Mucosa of stomach (tissue), 1 donor: Measurements from ENCODE around the gene FILIP1L.

Experiments used
- H3K27me3 ChIP-seq: one replicate; pipeline ENCODE4 v1.7.0; 2013; ENCODE audit warnings: mild to moderate bottlenecking, low read length; ENCODE audit not compliant: control insufficient read depth, insufficient read depth
- H3K36me3 ChIP-seq: one replicate; pipeline ENCODE4 v1.7.0; 2013; ENCODE audit warnings: low read length; ENCODE audit not compliant: control insufficient read depth, insufficient read depth
- H3K4me1 ChIP-seq: one replicate; pipeline ENCODE4 v1.7.0; 2013; ENCODE audit warnings: mild to moderate bottlenecking, low read length; ENCODE audit not compliant: control insufficient read depth, insufficient read depth
- H3K4me3 ChIP-seq: one replicate; pipeline ENCODE4 v1.7.0; 2013; ENCODE audit warnings: low read length
- H3K9ac ChIP-seq: one replicate; pipeline ENCODE4 v1.7.0; 2013; ENCODE audit warnings: mild to moderate bottlenecking, low read length, moderate library complexity
- H3K9me3 ChIP-seq: one replicate; pipeline ENCODE4 v1.7.0; 2013; ENCODE audit warnings: mild to moderate bottlenecking, low read length, moderate library complexity; ENCODE audit not compliant: control insufficient read depth
- donor health status: Pancreatic carcinoma.

FILIP1L gene

GRCh38 chr3:100043271-100043670 is 71.0 kb downstream of the FILIP1L start:
- Histone ChIP-seq H3K36me3 (no peaks in the 10 kb centered on the region), H3K9ac (no peak overlapping the region), H3K4me3 (no peak overlapping the region), H3K4me1 (peaks cover 35% of the 10 kb centered on the region), H3K27me3 (no peaks in the 10 kb centered on the region), H3K9me3 (no peaks in the 10 kb centered on the region)

- no peak overlapping the region for H3K9ac ChIP-seq
- no peaks in the 10 kb centered on the region for H3K27me3 ChIP-seq
- H3K4me3 ChIP-seq = no peak overlapping the region
- H3K36me3 ChIP-seq = no peaks in the 10 kb centered on the region
- H3K4me1 ChIP-seq = peaks cover 26% of the 10 kb centered on the region
- H3K9me3 ChIP-seq = no peaks in the 10 kb centered on the region
Observed at GRCh38 chr3:100042166-100042981, 71.9 kb downstream of the FILIP1L start.

GRCh38 chr3:100041328-100041749 is 73.0 kb downstream of the FILIP1L start:
- Histone ChIP-seq H3K9me3 (no peaks in the 10 kb centered on the region), H3K4me1 (peaks cover 20% of the 10 kb centered on the region), H3K9ac (no peak overlapping the region)

GRCh38 chr3:100040451-100041225 is 73.7 kb downstream of the FILIP1L start:
- Histone ChIP-seq H3K4me3 (no peak overlapping the region), H3K4me1 (peaks cover 15% of the 10 kb centered on the region), H3K9ac (peak overlapping the region; percentile 29), H3K36me3 (no peaks in the 10 kb centered on the region), H3K9me3 (no peaks in the 10 kb centered on the region), H3K27me3 (no peaks in the 10 kb centered on the region)

More at GRCh38 chr3:100041328-100041749, 73.0 kb downstream of the FILIP1L start:
- Histone ChIP-seq H3K27me3 (no peaks in the 10 kb centered on the region), H3K4me3 (no peak overlapping the region), H3K36me3 (no peaks in the 10 kb centered on the region)

- no peaks in the 10 kb centered on the region for H3K27me3 ChIP-seq
- no peak overlapping the region for H3K9ac ChIP-seq
- H3K9me3 ChIP-seq = no peaks in the 10 kb centered on the region
- no peaks in the 10 kb centered on the region for H3K36me3 ChIP-seq
- peaks cover 15% of the 10 kb centered on the region for H3K4me1 ChIP-seq
- no peak overlapping the region for H3K4me3 ChIP-seq
Observed at GRCh38 chr3:100039075-100039474, 75.2 kb downstream of the FILIP1L start.

- Histone ChIP-seq H3K4me3 (no peak overlapping the region), H3K9ac (no peak overlapping the region), H3K9me3 (no peaks in the 10 kb centered on the region), H3K27me3 (no peaks in the 10 kb centered on the region), H3K4me1 (peaks cover 5% of the 10 kb centered on the region), H3K36me3 (no peaks in the 10 kb centered on the region)
Observed at GRCh38 chr3:100033903-100034471, 80.3 kb downstream of the FILIP1L start.

- peaks cover 5% of the 10 kb centered on the region for H3K4me1 ChIP-seq
- H3K9ac ChIP-seq = no peak overlapping the region
- no peaks in the 10 kb centered on the region for H3K9me3 ChIP-seq
- H3K27me3 ChIP-seq = no peaks in the 10 kb centered on the region
- no peaks in the 10 kb centered on the region for H3K36me3 ChIP-seq
- no peak overlapping the region for H3K4me3 ChIP-seq
Observed at GRCh38 chr3:100033184-100033583, 81.1 kb downstream of the FILIP1L start.

GRCh38 chr3:100032243-100032642 is 82.1 kb downstream of the FILIP1L start:
- Histone ChIP-seq H3K4me1 (peaks cover 5% of the 10 kb centered on the region), H3K9me3 (no peaks in the 10 kb centered on the region), H3K36me3 (no peaks in the 10 kb centered on the region), H3K9ac (no peak overlapping the region), H3K27me3 (no peaks in the 10 kb centered on the region), H3K4me3 (no peak overlapping the region)

- H3K9ac ChIP-seq = no peak overlapping the region
- H3K4me3 ChIP-seq = no peak overlapping the region
- no peaks in the 10 kb centered on the region for H3K27me3 ChIP-seq
- no peaks in the 10 kb centered on the region for H3K36me3 ChIP-seq
- no peaks in the 10 kb centered on the region for H3K9me3 ChIP-seq
- peaks cover 8% of the 10 kb centered on the region for H3K4me1 ChIP-seq
Observed at GRCh38 chr3:100030914-100031425, 83.3 kb downstream of the FILIP1L start.

- H3K9me3 ChIP-seq = no peaks in the 10 kb centered on the region
- H3K4me1 ChIP-seq = peaks cover 14% of the 10 kb centered on the region
- H3K9ac ChIP-seq = no peak overlapping the region
- H3K27me3 ChIP-seq = no peaks in the 10 kb centered on the region
- no peak overlapping the region for H3K4me3 ChIP-seq
- H3K36me3 ChIP-seq = no peaks in the 10 kb centered on the region
Observed at GRCh38 chr3:100030346-100030745, 84.0 kb downstream of the FILIP1L start.

- H3K9ac ChIP-seq = no peak overlapping the region
- H3K36me3 ChIP-seq = no peaks in the 10 kb centered on the region
- H3K27me3 ChIP-seq = no peaks in the 10 kb centered on the region
- no peaks in the 10 kb centered on the region for H3K9me3 ChIP-seq
- no peak overlapping the region for H3K4me3 ChIP-seq
- H3K4me1 ChIP-seq = peaks cover 21% of the 10 kb centered on the region
Observed at GRCh38 chr3:100029689-100030088, 84.6 kb downstream of the FILIP1L start.

GRCh38 chr3:100029052-100029451 is 85.2 kb downstream of the FILIP1L start:
- Histone ChIP-seq H3K36me3 (no peaks in the 10 kb centered on the region), H3K4me1 (peaks cover 27% of the 10 kb centered on the region)

More at GRCh38 chr3:100029052-100029451, 85.2 kb downstream of the FILIP1L start:
- Histone ChIP-seq H3K27me3 (no peaks in the 10 kb centered on the region), H3K4me3 (no peak overlapping the region), H3K9ac (no peak overlapping the region), H3K9me3 (no peaks in the 10 kb centered on the region)
